GM12891 (cell line): ENCODE data around the gene VSX2.
"Not testable (repeated sequence)": the region's sequence is repeated elsewhere in the genome, so short reads cannot be mapped to it uniquely, and the experiment has no call there.

Experiments
- DNase-seq: peaks from one replicate; pipeline ENCODE4 v3.0.0; 2011; ENCODE audit warnings: low spot score; ENCODE audit not compliant: insufficient read length
- FAIRE-seq: peaks from 2 replicates; lab custom pipeline; 2011; peaks lifted over from hg19 to GRCh38; lab: Jason Lieb, UNC
- PAX5 ChIP-seq: IDR thresholded peaks from 2 replicates; pipeline ENCODE4 v1.6.1; 2011; ENCODE audit warnings: low read length, moderate library complexity, mild to moderate bottlenecking; ENCODE audit not compliant: insufficient read depth, severe bottlenecking
- POLR2A ChIP-seq: IDR thresholded peaks from 2 replicates; pipeline ENCODE4 v1.6.1; 2011; ENCODE audit warnings: low read depth, low read length, control low read depth
- POLR2AphosphoS5 ChIP-seq: IDR thresholded peaks from 2 replicates; pipeline ENCODE4 v1.6.1; 2011; ENCODE audit warnings: low read depth, low read length, control low read depth
- POU2F2 ChIP-seq: IDR thresholded peaks from 2 replicates; pipeline ENCODE4 v1.6.1; 2011; ENCODE audit warnings: low read depth, mild to moderate bottlenecking, control low read depth, low read length, moderate library complexity
- SPI1 ChIP-seq: IDR thresholded peaks from 2 replicates; pipeline ENCODE4 v1.6.1; 2011; ENCODE audit warnings: low read depth, low read length, control low read depth
- TAF1 ChIP-seq: IDR thresholded peaks from 2 replicates; pipeline ENCODE4 v1.6.1; 2011; ENCODE audit warnings: low read depth, low read length, control low read depth

VSX2 gene

GRCh38 chr14:74258764-74259035 is 19.5 kb downstream of the VSX2 start:
- FAIRE-seq: no peak
- TF ChIP-seq POU2F2 (no peak), SPI1 (no peak), POLR2A (no peak), PAX5 (no peak), POLR2AphosphoS5 (no peak), TAF1 (no peak)
- no peak for DNase-seq

DNA sequence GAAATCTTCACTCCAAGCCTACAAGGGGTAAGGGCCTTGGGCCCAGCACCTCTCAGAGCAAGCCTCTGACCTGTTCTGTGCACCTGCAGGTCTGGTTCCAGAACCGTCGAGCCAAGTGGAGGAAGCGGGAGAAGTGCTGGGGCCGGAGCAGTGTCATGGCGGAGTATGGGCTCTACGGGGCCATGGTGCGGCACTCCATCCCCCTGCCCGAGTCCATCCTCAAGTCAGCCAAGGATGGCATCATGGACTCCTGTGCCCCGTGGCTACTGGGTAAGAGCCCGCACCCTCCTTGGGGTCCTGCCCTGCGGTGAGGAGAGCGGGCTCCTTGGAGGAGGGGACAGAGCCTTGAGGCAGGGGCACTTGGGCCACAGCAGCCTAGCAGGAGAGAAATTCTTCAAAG is 20.3 kb downstream of the VSX2 start:
- FAIRE-seq: no peak
- no peak for DNase-seq
- TF ChIP-seq TAF1 (no peak), POLR2A (no peak), POU2F2 (no peak), SPI1 (no peak), PAX5 (no peak), POLR2AphosphoS5 (no peak)

GRCh38 chr14:74260525-74261233 is 21.4 kb downstream of the VSX2 start:
- FAIRE-seq: no peak
- TF ChIP-seq POU2F2 (no peak), SPI1 (no peak), PAX5 (no peak), TAF1 (no peak), POLR2AphosphoS5 (no peak), POLR2A (no peak)
- no peak for DNase-seq

GRCh38 chr14:74261288-74261687 is 22.0 kb downstream of the VSX2 start:
- FAIRE-seq (no peak), DNase-seq (no peak)
- no peak for TF ChIP-seq POU2F2
- TF ChIP-seq TAF1: no peak
- TF ChIP-seq PAX5: no peak
- TF ChIP-seq POLR2A: no peak
- no peak for TF ChIP-seq SPI1
- no peak for TF ChIP-seq POLR2AphosphoS5

- FAIRE-seq (no peak), DNase-seq (no peak)
- TF ChIP-seq SPI1 (no peak), POU2F2 (no peak)
Measured at GRCh38 chr14:74262076-74262475, 22.8 kb downstream of the VSX2 start.

DNA sequence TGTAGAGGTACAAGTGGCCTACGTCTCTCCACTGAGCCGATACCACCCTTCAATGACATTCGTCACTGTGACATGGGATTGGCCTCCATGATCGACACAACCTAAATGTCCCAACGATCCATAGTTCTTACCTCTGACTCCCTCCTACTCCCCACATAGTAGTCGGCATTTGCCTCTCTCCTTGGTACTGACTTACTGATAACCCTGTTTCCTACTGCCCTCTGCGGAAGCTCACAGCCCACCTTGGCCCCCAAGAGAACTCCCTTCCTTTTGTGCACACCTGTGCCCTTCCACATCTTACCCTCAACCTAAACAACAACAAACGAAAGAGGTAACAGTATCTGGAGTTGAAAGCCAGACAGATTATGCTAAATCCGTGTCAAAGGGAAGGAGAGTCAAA is 23.9 kb downstream of the VSX2 start:
- TF ChIP-seq POU2F2 (no peak), PAX5 (no peak), POLR2AphosphoS5 (no peak), TAF1 (no peak), SPI1 (no peak), POLR2A (no peak)
- no peak for DNase-seq
- FAIRE-seq: no peak

DNA sequence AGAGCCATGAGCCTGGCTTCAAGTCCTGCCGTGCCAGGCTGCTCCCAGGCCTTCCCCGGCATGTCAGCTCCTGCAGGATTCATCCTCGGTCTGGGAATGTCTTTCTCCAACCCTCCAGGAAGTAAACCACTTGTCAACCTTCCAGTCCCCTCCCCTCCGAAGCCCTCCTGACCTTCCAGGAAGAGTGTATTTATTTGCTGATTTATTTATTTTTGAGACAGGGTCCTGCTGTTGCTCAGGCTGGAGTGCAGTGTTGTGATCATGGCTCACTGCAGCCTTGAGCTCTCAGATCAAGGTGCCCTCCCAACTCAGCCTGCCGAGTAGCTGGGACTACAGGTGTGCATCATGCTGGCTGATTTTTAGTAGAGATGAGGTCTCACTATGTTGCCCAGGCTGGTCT is 24.7 kb downstream of the VSX2 start:
- TF ChIP-seq POLR2A (no peak), POLR2AphosphoS5 (no peak), PAX5 (no peak), POU2F2 (no peak), TAF1 (no peak), SPI1 (no peak)
- DNase-seq (no peak), FAIRE-seq (no peak)

DNA sequence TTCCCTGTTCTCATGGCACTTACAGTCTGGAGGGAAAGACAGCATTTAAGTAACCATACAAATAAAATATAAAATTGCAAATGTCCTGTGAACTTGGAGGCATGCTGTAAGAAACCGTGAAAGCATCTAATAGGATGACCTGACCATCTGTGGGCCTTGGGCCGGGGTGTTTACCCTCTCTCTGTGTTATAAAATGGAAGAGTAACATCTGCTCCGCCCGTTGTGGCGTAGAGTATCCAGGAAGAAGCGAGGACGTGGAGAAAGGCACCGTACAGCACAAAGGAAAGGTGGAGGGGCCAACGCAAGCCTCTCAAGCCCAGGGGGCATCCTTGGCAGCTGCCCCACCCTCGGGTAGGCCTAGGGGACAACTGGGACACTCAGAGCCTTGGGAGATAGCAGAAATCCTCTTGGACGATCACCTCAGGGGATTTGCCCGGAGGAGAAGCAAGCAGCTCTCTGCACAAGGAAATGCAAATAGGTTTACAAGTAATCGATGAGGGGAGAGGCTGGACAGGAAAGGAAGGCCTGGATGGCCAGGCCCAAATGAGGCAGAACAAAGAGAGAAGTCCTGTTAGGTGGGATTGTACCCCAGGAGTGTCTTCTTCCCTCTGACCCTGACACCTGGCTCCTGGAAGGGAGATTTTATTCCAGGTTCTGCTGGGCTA is 26.2 kb downstream of the VSX2 start:
- DNase-seq (no peak), FAIRE-seq (no peak)
- TF ChIP-seq POU2F2 (no peak), TAF1 (no peak), PAX5 (no peak), SPI1 (no peak)

DNA sequence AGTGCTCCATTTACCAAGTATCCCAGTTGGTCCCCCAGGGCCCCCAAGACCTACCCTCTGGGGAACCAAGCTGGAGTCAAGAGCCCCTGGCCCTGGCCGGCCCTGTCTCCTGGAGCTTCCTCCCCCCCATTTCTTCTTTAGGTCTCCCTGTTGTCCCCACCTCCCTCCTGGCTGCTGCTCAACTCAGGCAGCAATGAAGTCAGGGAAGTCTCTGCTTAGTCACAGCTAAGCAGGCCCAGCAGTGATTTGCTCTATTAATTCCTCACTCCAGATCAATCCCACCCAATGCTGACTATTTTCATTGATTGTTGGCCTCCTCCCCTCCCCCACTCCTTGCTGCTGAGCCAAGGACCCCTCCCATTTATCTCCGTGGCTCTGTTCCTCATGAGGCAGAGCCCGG is 28.3 kb downstream of the VSX2 start:
- no peak for DNase-seq
- TF ChIP-seq POLR2AphosphoS5 (no peak), TAF1 (no peak), SPI1 (no peak), POLR2A (no peak)
- FAIRE-seq: no peak

GRCh38 chr14:74270382-74271177 is 31.3 kb downstream of the VSX2 start:
- FAIRE-seq, DNase-seq: not testable (repeated sequence)
